ENCODE measurements around the gene FMO3.

FMO3 gene

GRCh38 chr1:171160639-171161354 lies 70.1 kb downstream of the FMO3 start:
- DNase-seq = no peak

GRCh38 chr1:171161431-171161830 lies 70.7 kb downstream of the FMO3 start:
- no peak for DNase-seq

GRCh38 chr1:171166361-171166760 lies 75.7 kb downstream of the FMO3 start:
- DNase-seq = no peak
